ENCODE data around the gene ENTREP1.
"Not testable (repeated sequence)": the region's sequence is repeated elsewhere in the genome, so short reads cannot be mapped to it uniquely, and the experiment has no call there.

ENTREP1 gene

DNA sequence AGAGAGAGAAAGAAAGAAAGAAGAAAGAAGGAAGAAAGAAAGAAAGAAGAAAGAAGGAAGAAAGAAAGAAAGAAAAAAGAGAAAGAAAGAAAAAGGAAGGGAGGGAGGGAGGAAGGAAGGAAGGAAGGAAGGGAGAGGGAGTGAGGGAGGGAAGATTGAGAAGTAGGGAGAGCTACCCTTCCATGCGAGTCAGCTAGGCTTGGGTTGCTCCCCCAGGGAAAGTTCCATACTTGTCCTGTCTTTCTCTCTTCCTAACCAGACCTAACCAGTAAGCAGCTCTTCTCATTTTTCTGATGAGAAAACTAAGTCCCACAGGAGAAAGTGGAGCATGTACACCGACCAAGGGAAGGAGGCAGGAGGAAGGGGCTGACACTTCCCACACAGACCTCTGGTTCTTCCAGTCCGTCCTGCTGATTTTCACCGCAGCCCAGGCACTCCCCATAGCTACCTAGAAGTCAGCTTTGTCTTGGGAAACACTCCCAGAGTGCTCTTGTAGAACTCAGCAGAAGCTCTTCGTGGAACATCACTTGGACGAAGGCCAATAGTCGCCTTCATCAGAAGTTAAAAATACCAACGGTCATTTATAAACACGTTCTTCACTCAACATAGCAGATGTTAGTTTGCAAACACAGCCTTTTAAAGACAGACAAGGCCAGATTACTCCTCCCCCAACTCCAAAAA lies 29.0 kb upstream of the ENTREP1 start:
- TF ChIP-seq, protein P1, sequence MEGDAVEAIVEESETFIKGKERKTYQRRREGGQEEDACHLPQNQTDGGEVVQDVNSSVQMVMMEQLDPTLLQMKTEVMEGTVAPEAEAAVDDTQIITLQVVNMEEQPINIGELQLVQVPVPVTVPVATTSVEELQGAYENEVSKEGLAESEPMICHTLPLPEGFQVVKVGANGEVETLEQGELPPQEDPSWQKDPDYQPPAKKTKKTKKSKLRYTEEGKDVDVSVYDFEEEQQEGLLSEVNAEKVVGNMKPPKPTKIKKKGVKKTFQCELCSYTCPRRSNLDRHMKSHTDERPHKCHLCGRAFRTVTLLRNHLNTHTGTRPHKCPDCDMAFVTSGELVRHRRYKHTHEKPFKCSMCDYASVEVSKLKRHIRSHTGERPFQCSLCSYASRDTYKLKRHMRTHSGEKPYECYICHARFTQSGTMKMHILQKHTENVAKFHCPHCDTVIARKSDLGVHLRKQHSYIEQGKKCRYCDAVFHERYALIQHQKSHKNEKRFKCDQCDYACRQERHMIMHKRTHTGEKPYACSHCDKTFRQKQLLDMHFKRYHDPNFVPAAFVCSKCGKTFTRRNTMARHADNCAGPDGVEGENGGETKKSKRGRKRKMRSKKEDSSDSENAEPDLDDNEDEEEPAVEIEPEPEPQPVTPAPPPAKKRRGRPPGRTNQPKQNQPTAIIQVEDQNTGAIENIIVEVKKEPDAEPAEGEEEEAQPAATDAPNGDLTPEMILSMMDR (conservative IDR thresholded peaks at IDR 0.05), result no peak
- no peak overlapping the region for H3K27ac ChIP-seq

DNA sequence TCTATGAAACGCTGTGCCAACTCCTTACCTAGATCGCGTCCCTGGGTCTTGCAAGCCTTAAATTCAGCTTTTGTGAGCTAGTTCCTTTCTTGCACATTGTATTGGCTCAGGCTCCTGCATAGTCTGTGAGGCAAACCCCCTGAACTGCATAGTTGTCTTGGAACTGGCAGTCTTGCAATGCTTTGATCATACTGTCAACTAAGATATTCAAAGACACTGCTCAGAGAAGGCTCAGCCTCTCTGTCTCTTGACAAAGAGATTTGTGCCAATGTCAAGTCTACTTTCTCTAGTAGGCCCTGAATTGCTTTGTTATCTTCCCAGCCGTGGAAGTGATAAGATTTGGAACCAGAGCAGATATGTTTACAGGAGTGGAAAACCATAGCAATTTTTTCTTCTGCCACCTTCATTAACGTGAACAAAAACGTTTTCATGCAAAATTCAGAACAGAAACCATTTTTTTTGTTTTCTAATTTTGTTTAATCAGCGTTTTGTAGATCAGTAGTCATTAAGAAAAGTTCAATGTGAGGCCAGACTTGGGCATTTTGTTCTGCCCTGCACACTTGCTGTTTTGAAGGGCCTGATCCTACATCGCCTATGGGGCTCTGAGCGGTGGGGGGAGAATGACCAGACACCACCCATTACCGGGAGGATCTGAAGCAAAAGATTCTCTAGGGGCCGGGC lies 27.6 kb upstream of the ENTREP1 start:
- no peak overlapping the region for H3K27ac ChIP-seq
- TF ChIP-seq, protein P1 (conservative IDR thresholded peaks at IDR 0.05), result no peak

GRCh38 chr9:69299315-69299714 lies 25.7 kb upstream of the ENTREP1 start:
- no peak overlapping the region for H3K27ac ChIP-seq
- TF ChIP-seq, protein P1 (conservative IDR thresholded peaks at IDR 0.05), result no peak

- TF ChIP-seq, protein P1 (conservative IDR thresholded peaks at IDR 0.05), result no peak
- no peak overlapping the region for H3K27ac ChIP-seq
Observed at GRCh38 chr9:69299826-69300225, 25.2 kb upstream of the ENTREP1 start.

DNA sequence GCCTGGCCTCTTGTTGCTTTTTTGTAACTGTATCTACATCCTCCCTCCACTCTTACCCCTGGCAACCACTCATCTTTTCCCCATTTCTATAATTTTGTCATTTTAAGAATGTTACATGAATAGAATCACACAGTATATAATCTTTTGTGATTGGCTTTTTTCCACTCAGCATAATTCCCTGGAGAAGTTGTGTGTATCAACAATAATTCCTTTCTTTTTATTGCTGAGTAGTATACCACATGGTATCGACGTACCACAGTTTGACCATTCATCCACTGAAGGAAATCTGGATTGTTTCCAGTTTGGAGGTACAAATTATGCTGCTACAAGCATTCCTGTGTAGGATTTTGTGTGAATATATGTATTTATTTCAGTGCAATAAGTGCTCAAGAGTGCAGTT lies 21.7 kb upstream of the ENTREP1 start:
- TF ChIP-seq, protein P1 (conservative IDR thresholded peaks at IDR 0.05), result no peak
- H3K27ac ChIP-seq, result no peak overlapping the region

DNA sequence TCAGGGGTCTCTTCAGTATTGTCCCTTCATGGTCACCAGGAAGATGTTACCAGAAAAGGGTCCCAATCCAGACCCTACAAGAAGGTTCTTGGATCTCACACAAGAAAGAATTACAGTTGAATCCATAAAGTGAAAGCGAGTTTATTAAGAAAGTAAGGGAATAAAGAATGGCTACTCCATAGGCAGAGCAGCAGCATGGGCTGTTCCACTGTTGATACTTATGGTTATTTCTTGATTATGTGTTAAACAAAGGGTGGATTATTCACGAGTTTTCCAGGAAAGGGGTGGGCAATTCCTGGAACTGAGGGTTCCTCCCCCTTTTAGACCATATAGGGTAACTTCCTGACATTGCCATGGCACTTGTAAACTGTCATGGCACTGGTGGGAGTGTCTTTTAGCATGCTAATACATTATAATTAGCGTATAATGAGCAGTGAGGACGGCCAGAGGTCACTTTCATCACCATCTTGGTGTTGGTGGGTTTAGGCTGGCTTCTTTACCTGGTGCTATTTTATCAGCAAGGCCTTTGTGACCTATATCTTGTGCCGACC lies 18.0 kb upstream of the ENTREP1 start:
- H3K27ac ChIP-seq, result not testable (repeated sequence)

DNA sequence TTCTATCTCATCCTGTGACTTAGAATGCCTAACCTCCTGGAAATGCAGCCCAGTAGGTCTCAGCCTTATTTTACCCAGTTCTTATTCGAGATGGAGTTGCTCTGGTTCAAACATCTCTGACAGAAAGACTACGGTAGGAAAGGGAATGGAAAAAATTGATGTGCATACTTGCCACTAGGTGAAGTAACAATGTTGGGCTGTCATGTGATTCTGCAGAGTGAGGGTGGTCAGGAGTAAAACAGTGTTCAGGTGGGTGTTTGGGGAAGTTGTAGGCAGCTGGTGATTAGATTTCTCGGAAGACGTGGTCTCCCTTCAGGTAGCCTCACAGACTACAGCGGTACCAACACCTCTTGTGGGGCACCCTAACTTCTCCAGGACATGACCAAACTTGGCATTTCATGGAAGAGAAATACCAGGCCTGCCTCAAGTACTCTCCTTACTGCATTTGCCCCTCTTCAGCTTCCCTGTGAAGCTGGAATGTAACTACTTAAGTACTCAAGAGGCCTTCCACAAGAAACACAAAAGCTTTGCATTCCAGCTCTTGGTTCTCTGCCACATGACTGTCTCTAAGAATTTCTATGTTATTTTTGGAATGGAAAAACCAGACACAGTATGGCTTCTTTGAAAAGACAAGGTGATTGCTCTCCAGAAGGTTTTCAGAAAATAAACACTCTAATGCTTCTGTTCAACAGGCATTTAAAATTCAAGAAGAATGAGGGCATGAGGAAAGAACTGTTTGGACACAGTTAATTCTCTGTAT lies 17.4 kb upstream of the ENTREP1 start:
- no peak overlapping the region for H3K27ac ChIP-seq
- TF ChIP-seq, protein P1 (conservative IDR thresholded peaks at IDR 0.05), result no peak
